Upper lobe of left lung (tissue), 4 donors: ENCODE data around the gene TPRA1.

Experiments
- POLR2A ChIP-seq, 4 donors: fragments of 450-650 bp; IDR thresholded peaks; one replicate each; pipeline ENCODE4 v1.5.1; 2016 to 2017; ENCODE audit warnings: antibody characterized with exemption in 4 of 4, mild to moderate bottlenecking in 2 of 4
- POLR2AphosphoS5 ChIP-seq, 2 donors: sonication (generic); formaldehyde crosslinking; IDR thresholded peaks; one replicate each; pipeline ENCODE4 v1.5.1; 2017; ENCODE audit warnings: antibody characterized with exemption in 2 of 2
- TF ChIP-seq, protein P1 (sequence below), 6 experiments: fragments of 450-650 bp in 4 of 6; fragments of 200-600 bp in 2 of 6; sonication (generic) in 2 of 6; IDR thresholded peaks; one replicate each; pipeline ENCODE4 v1.5.1; 2016 to 2019; ENCODE audit warnings: antibody characterized with exemption in 6 of 6

DNA sequence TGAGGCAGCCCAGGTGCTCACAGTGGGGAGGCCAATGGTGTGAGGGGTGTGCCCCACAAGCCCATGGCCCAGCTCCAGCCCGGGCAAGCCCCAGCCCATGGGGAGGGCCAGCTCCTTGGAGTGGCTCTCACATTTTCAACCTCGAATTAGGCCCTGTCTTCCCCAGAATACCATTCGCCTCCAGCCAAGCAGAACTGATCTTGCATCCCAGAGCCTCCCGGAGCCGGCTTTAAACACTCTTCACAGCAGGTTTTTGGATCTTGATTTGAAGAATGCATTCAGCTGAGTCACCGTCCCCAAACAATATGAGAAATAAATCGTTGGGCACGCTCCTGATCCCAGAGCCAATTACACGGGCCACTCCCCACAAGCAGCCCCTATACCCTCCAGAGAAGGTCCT, 23.7 kb downstream of the TPRA1 start:
- TF ChIP-seq, protein P1, sequence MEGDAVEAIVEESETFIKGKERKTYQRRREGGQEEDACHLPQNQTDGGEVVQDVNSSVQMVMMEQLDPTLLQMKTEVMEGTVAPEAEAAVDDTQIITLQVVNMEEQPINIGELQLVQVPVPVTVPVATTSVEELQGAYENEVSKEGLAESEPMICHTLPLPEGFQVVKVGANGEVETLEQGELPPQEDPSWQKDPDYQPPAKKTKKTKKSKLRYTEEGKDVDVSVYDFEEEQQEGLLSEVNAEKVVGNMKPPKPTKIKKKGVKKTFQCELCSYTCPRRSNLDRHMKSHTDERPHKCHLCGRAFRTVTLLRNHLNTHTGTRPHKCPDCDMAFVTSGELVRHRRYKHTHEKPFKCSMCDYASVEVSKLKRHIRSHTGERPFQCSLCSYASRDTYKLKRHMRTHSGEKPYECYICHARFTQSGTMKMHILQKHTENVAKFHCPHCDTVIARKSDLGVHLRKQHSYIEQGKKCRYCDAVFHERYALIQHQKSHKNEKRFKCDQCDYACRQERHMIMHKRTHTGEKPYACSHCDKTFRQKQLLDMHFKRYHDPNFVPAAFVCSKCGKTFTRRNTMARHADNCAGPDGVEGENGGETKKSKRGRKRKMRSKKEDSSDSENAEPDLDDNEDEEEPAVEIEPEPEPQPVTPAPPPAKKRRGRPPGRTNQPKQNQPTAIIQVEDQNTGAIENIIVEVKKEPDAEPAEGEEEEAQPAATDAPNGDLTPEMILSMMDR (IDR thresholded peaks at IDR 0.05) = no peak
- TF ChIP-seq POLR2A (IDR thresholded peaks at IDR 0.05) = no peak
- no peak for TF ChIP-seq POLR2AphosphoS5 (IDR thresholded peaks at IDR 0.05)
